ENCODE measurements around the gene GRN.
"Not testable (repeated sequence)": the region's sequence is repeated elsewhere in the genome, so short reads cannot be mapped to it uniquely, and the experiment has no call there.

The GRN gene

GRCh38 chr17:44362949-44363612 is 18.0 kb downstream of the GRN start:
- no peak for DNase-seq

- DNase-seq, result peak; percentile 50
These were observed 18.6 kb downstream of the GRN start, which contains the start of gene FAM171A2 for GRCh38 chr17:44363613-44364159. Gene FAM171A2 (minus strand): TSS chr17:44363853. CDS start chr17:44363714, 139 bp downstream.

GRCh38 chr17:44365051-44365450 is 19.9 kb downstream of the GRN start:
- not testable (repeated sequence) for DNase-seq

GRCh38 chr17:44367231-44367979 is 22.3 kb downstream of the GRN start:
- no peak for DNase-seq

- DNase-seq, result not testable (repeated sequence)
These were observed 23.5 kb downstream of the GRN start for GRCh38 chr17:44368391-44369243.

GRCh38 chr17:44369414-44370023 is 24.4 kb downstream of the GRN start:
- DNase-seq, result not testable (repeated sequence)

- DNase-seq, result no peak
These were observed 26.9 kb downstream of the GRN start for GRCh38 chr17:44372036-44372435.

- no peak for DNase-seq
These were observed 29.4 kb downstream of the GRN start for GRCh38 chr17:44374306-44375195.

GRCh38 chr17:44375196-44376017 is 30.3 kb downstream of the GRN start:
- no peak for DNase-seq

GRCh38 chr17:44376124-44376523 is 31.0 kb downstream of the GRN start:
- no peak for DNase-seq

GRCh38 chr17:44376779-44377178 is 31.7 kb downstream of the GRN start:
- DNase-seq, result no peak

GRCh38 chr17:44378171-44378705 is 33.1 kb downstream of the GRN start:
- no peak for DNase-seq

GRCh38 chr17:44379887-44380286 is 34.8 kb downstream of the GRN start:
- DNase-seq, result no peak

- no peak for DNase-seq
These were observed 35.7 kb downstream of the GRN start for GRCh38 chr17:44380767-44381166.

GRCh38 chr17:44381810-44382305 is 36.8 kb downstream of the GRN start:
- no peak for DNase-seq

GRCh38 chr17:44382917-44383316 is 37.8 kb downstream of the GRN start:
- DNase-seq, result no peak

- DNase-seq, result no peak
These were observed 38.3 kb downstream of the GRN start for GRCh38 chr17:44383363-44383762.

- no peak for DNase-seq
These were observed 38.8 kb downstream of the GRN start for GRCh38 chr17:44383861-44384260.

- DNase-seq, result no peak
These were observed 39.2 kb downstream of the GRN start for GRCh38 chr17:44384281-44384822.

GRCh38 chr17:44384823-44385286 is 39.8 kb downstream of the GRN start:
- no peak for DNase-seq
